Panc1 (cell line): ENCODE results near the gene STEAP3. TPM values are rescaled to one million over a fixed set of nuclear protein-coding genes. Genes with fewer than 3 reads are reported as not detected.

Experiments
- ATAC-seq: fragments of 200-7000 bp; cut with Tn5 transposase; 2 replicates; pipeline ENCODE4 v1.9.1; 2020; ENCODE audit warnings: mild to moderate bottlenecking, moderate library complexity
- BruUV-seq: library from RNA; stranded (reverse); fragments of 400-500 nt; replicated peaks from 2 replicates; lab custom pipeline; 2021; lab: Mats Ljungman, UMichigan
- CTCF ChIA-PET: fragments of 300-600 bp; sonication (Branson Sonifier 250); formaldehyde crosslinking; loops from one replicate; lab custom pipeline; 2022; ENCODE audit warnings: antibody characterized with exemption; lab: Charles Lee
- POLR2A ChIA-PET: fragments of 300-600 bp; sonication (Branson Sonifier 250); formaldehyde crosslinking; loops from one replicate; lab custom pipeline; 2022; ENCODE audit warnings: antibody characterized with exemption; lab: Charles Lee
- DNase-seq: peaks from one replicate; pipeline ENCODE4 v3.0.0-alpha.2; 2010; ENCODE audit warnings: low read depth, low spot score
- H3K27ac ChIP-seq: 2 replicates; pipeline ENCODE4 v1.5.1; 2011; ENCODE audit warnings: mild to moderate bottlenecking, low read length, inconsistent platforms
- H3K27me3 ChIP-seq: fragments of 200-500 bp; sonication (Bioruptor generic); 2 replicates; pipeline ENCODE4 v1.6.0; 2014; ENCODE audit warnings: low read length, inconsistent platforms; ENCODE audit not compliant: control insufficient read depth, insufficient read depth
- H3K36me3 ChIP-seq: fragments of 200-500 bp; sonication (Bioruptor generic); 2 replicates; pipeline ENCODE4 v1.5.1; 2014; ENCODE audit warnings: inconsistent platforms, mild to moderate bottlenecking, low read length, moderate library complexity; ENCODE audit not compliant: control insufficient read depth, insufficient read depth
- H3K4me1 ChIP-seq: 2 replicates; pipeline ENCODE4 v1.5.1; 2011; ENCODE audit warnings: inconsistent platforms, mild to moderate bottlenecking, low read length, moderate library complexity; ENCODE audit not compliant: control insufficient read depth, insufficient read depth
- H3K4me3 ChIP-seq, 2 experiments: 2 replicates each; pipeline ENCODE4 v1.5.1; 2011 to 2012; ENCODE audit warnings: low read depth in 2 of 2, low read length in 2 of 2, mild to moderate bottlenecking in 2 of 2, inconsistent platforms in 1 of 2, moderate library complexity in 1 of 2
- H3K9me3 ChIP-seq: fragments of 200-500 bp; sonication (Bioruptor generic); 2 replicates; pipeline ENCODE4 v1.5.1; 2014; ENCODE audit warnings: low read depth, mild to moderate bottlenecking, inconsistent platforms, low read length, moderate library complexity; ENCODE audit not compliant: control insufficient read depth, insufficient read depth
- CTCF ChIP-seq: fragments of 450-650 bp; IDR thresholded peaks from 2 replicates; pipeline ENCODE4 v1.5.1; 2017; ENCODE audit warnings: mild to moderate bottlenecking
- POLR2AphosphoS5 ChIP-seq: IDR thresholded peaks from 2 replicates; pipeline ENCODE4 v1.6.1; 2012; ENCODE audit warnings: mild to moderate bottlenecking, low read depth, low read length, moderate library complexity
- REST ChIP-seq, 2 experiments: IDR thresholded peaks; 2 replicates each; pipeline ENCODE4 v1.6.1; 2011 to 2012; ENCODE audit warnings: low read depth in 2 of 2, control low read depth in 1 of 2, low read length in 1 of 2, mild to moderate bottlenecking in 1 of 2, moderate library complexity in 1 of 2; ENCODE audit not compliant: insufficient read depth in 1 of 2
- SIN3A ChIP-seq: IDR thresholded peaks from 2 replicates; pipeline ENCODE4 v1.6.1; 2012; ENCODE audit warnings: low read depth, mild to moderate bottlenecking, low read length, moderate library complexity, borderline replicate concordance; ENCODE audit not compliant: insufficient read depth
- TCF7L2 ChIP-seq: IDR thresholded peaks from 2 replicates; pipeline ENCODE4 v1.6.1; 2011; ENCODE audit warnings: mild to moderate bottlenecking, low read depth, low read length, inconsistent platforms
- in situ Hi-C: cut with HindIII; loops from 2 replicates; pipeline ENCODE4 v1.10.0; 2016; ENCODE audit warnings: low sequenced_read_pairs, low pct_unique_long_range_greater_than_20kb
- intact Hi-C: fragments of 100-400 bp; cut with micrococcal nuclease; formaldehyde crosslinking; loops from one replicate; pipeline ENCODE4 v1.10.0; 2022; ENCODE audit not compliant: unreplicated experiment
- total RNA-seq: library from RNA; stranded (reverse); gene quantifications from one replicate; pipeline ENCODE4 v1.2.1, GENCODE V29; 2021; ENCODE audit not compliant: unreplicated experiment

The STEAP3 gene
- total RNA-seq, 1 experiment from 2014 or later: 44.8 TPM

DNA sequence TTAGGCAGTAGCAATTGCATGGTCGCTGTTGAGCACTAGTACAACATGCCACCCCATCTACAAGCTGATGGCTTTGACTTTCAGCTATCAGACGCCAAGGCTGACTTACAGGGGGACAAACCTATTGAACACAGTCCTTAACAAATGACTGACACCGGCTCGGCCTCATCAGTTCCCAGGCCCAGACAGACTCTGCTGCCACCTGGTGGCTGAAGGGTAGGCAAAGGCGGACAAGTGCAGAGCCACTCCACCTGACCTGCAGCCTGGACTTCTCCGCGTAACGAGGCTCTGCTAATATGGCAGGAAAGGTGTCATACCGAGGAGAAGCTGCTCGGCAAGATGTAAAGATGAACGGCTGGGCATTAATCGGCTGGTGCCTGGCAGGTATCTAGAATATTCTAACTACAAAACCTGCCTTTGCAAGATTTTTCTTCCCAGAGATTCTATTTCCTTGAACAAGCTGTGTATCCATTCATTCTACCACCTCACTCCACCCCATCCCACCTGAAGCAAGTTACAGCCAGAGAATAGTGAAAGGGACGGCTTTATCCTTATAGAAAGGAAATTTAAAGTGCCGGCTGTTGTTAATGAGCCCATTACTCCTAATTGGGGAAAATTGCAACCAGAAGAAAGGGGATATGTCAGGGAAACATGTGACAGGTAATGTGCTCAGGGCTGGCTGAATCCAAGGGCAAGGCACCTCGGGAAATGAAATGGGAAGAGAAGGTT is 67.4 kb downstream of the STEAP3 start:
- no peaks in the 10 kb centered on the region for H3K9me3 ChIP-seq
- no peaks in the 10 kb centered on the region for H3K36me3 ChIP-seq
- no peak overlapping the region for H3K4me3 ChIP-seq
- intact Hi-C loops: loop anchor here (1.0 to 5.0 kb wide), 3 partner anchors 264 to 408 kb away; no protein-coding TSS in a partner anchor
- POLR2A ChIA-PET: no interaction called here
- DNase-seq (peak; percentile 24), ATAC-seq (peak; percentile 98)
- no peak overlapping the region for H3K27ac ChIP-seq
- in situ Hi-C loops: no loop called here
- CTCF ChIA-PET: interaction anchor here (1.1 kb wide), 1 partner anchor 264 kb away, joined by 3 read pairs; no protein-coding TSS in a partner anchor
- no peak for TF ChIP-seq REST (IDR thresholded peaks at IDR 0.05; ENCODE audit: insufficient read depth in 1 of 2, low read depth in 2 of 2, low read length in 1 of 2)
- peak; percentile 91 for TF ChIP-seq CTCF
- no peaks in the 10 kb centered on the region for H3K27me3 ChIP-seq
- no TSS peak for BruUV-seq
- peaks cover 3% of the 10 kb centered on the region; the same call in 1 of the 2 replicates for H3K4me1 ChIP-seq

GRCh38 chr2:119291588-119292167 is 68.0 kb downstream of the STEAP3 start:
- Histone ChIP-seq H3K27me3 (no peaks in the 10 kb centered on the region), H3K36me3 (no peaks in the 10 kb centered on the region), H3K27ac (no peak overlapping the region), H3K4me1 (peaks cover 3% of the 10 kb centered on the region; the same call in 1 of the 2 replicates), H3K4me3 (no peak overlapping the region), H3K9me3 (no peaks in the 10 kb centered on the region)
- ATAC-seq (no peak), DNase-seq (no peak)
- TF ChIP-seq POLR2AphosphoS5 (no peak), REST (IDR thresholded peaks at IDR 0.05; ENCODE audit: insufficient read depth in 1 of 2, low read depth in 2 of 2, low read length in 1 of 2) (no peak), SIN3A (no peak), CTCF (no peak), TCF7L2 (no peak)
- BruUV-seq: no TSS peak
- ChIA-PET CTCF (interaction anchor here (0.6 to 1.1 kb wide), 2 partner anchors 183 to 265 kb away, joined by 3 read pairs; no protein-coding TSS in a partner anchor), POLR2A (interaction anchor here (0.6 kb wide), 1 partner anchor 35 kb away, joined by 3 read pairs; no protein-coding TSS in a partner anchor)
- in situ Hi-C loops (no loop called here), intact Hi-C loops (loop anchor here (1.0 to 5.0 kb wide), 3 partner anchors 264 to 409 kb away; no protein-coding TSS in a partner anchor)
